AG04450 (cell line): ENCODE measurements around the gene CFAP97D2. TPM values are rescaled to one million over a fixed set of nuclear protein-coding genes. Genes with fewer than 3 reads are reported as not detected.
A peak's percentile ranks its signal among the peaks of the same experiment; 100 is the strongest.

Source experiments
- CTCF ChIA-PET: fragments of 300-600, 350-600 bp; formaldehyde crosslinking; extraction: SDS; loops from one replicate; lab custom pipeline; 2022; ENCODE audit warnings: antibody characterized with exemption, inconsistent platforms; lab: Charles Lee
- POLR2A ChIA-PET: fragments of 350-600 bp; formaldehyde crosslinking; extraction: SDS; loops from one replicate; lab custom pipeline; 2021; ENCODE audit warnings: antibody characterized with exemption, inconsistent platforms; lab: Yijun Ruan, JAX
- DNase-seq: peaks from one replicate; pipeline ENCODE4 v3.0.0-alpha.2; 2011; ENCODE audit warnings: low read depth, low spot score
- H3K27ac ChIP-seq: one replicate; pipeline ENCODE4 v1.5.1; 2012; ENCODE audit warnings: low read depth, low read length, control low read depth
- H3K27me3 ChIP-seq: one replicate; pipeline ENCODE4 v1.6.0; 2012; ENCODE audit warnings: low read length; ENCODE audit not compliant: control insufficient read depth, insufficient read depth
- H3K4me3 ChIP-seq: 2 replicates; pipeline ENCODE4 v1.5.1; 2011; ENCODE audit warnings: mild to moderate bottlenecking, low read depth, low read length, control low read depth
- H3K9me3 ChIP-seq: 2 replicates; pipeline ENCODE4 v1.5.1; 2012; ENCODE audit warnings: low read length; ENCODE audit not compliant: control insufficient read depth, insufficient read depth
- polyA plus RNA-seq: library from polyadenylated mRNA; depleted of rRNA; stranded (reverse); fragments of >200 nt; gene quantifications from 2 replicates; pipeline ENCODE4 v1.2.3, GENCODE V29; 2011
- TF ChIP-seq, protein P1 (sequence below): IDR thresholded peaks from 2 replicates; pipeline ENCODE4 v1.5.1; 2011; ENCODE audit warnings: low read depth, low read length, control low read depth, inconsistent platforms

Gene CFAP97D2
- polyA plus RNA-seq, 1 experiment = not detected

DNA sequence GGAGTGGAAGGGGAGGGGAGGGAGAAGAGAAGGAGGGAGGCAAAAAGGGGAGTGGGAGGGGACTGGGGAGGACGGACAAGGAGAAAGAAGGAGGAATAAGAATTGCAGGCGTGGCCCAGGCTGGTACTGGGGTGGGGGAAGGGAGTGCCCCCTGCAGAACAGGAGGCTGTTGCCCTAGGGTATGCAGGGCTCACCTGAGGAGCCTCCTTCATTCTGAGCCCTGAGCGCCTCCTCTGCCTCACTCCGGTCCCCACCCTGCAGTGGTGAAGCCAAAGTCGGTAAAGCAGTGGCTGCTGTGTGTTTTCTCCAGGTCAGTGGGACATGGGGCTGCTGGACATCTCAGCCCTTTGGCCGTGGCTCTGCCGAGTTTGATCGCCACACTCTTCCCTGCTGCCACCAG, 46.6 kb downstream of the CFAP97D2 start:
- Histone ChIP-seq H3K4me3 (no peak overlapping the region), H3K27ac (no peak overlapping the region), H3K9me3 (no peaks in the 10 kb centered on the region), H3K27me3 (peaks cover 3% of the 10 kb centered on the region)
- TF ChIP-seq, protein P1, sequence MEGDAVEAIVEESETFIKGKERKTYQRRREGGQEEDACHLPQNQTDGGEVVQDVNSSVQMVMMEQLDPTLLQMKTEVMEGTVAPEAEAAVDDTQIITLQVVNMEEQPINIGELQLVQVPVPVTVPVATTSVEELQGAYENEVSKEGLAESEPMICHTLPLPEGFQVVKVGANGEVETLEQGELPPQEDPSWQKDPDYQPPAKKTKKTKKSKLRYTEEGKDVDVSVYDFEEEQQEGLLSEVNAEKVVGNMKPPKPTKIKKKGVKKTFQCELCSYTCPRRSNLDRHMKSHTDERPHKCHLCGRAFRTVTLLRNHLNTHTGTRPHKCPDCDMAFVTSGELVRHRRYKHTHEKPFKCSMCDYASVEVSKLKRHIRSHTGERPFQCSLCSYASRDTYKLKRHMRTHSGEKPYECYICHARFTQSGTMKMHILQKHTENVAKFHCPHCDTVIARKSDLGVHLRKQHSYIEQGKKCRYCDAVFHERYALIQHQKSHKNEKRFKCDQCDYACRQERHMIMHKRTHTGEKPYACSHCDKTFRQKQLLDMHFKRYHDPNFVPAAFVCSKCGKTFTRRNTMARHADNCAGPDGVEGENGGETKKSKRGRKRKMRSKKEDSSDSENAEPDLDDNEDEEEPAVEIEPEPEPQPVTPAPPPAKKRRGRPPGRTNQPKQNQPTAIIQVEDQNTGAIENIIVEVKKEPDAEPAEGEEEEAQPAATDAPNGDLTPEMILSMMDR = no peak
- no peak for DNase-seq
- ChIA-PET CTCF (interaction anchor here (0.6 kb wide), 1 partner anchor 200 kb away, joined by 3 read pairs; no protein-coding TSS in a partner anchor), POLR2A (no interaction called here)

DNA sequence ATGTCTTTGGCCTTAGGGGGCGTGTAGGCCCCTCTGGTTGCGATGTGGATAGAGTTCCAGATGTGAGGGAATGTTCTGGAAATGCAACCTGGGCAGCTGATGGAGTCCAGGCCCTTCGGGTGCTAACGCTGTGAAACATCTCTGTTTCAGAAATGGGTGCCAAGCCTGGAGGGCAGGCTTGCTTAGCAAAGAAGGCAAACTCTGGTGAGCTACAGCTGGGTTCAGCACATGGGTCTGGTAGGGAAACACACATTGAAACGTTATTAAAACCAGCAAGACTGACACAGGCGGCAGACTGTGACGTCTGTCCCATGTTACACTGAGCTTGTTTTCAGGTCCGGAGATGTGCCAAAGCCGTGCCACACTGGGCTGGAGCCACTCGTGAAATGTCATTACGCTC, 47.0 kb downstream of the CFAP97D2 start:
- CTCF ChIA-PET = interaction anchor here (0.6 kb wide), 1 partner anchor 201 kb away, joined by 3 read pairs; no protein-coding TSS in a partner anchor
- Histone ChIP-seq H3K9me3 (no peaks in the 10 kb centered on the region), H3K27ac (no peak overlapping the region)

DNA sequence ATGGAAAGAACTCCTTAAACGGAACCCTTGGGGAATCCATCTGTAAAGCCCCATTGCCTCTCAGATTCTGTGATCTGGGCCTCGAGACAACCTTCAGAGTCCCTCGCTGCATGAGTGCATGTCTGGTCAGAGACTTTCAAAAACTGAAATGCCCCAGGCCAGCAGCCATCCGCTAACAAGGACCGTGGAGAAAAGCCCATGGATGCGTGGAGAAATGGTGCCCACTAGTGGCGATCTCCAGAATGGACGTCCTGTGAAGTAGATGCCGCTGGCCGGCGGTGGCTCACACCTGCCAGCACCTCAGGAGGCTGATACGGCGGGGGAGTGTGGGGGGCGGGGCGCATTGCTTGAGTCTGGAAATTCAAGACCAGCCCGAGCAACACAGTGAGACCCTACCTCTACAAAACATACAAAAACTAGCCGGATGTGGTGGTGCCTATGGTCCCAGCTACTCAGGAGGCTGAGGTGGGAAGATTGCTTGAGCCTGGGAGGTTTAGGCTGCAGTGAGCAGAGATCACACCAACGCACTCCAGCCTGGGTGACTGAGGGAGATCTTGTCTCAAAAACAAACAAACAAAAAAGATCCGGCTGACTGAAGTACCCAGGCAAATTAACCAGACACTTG, 47.8 kb downstream of the CFAP97D2 start:
- ChIA-PET POLR2A (no interaction called here), CTCF (no interaction called here)
- H3K4me3 ChIP-seq = no peak overlapping the region
- H3K9me3 ChIP-seq = no peaks in the 10 kb centered on the region
- H3K27ac ChIP-seq = no peak overlapping the region
- DNase-seq = peak; percentile 61
- peaks cover 3% of the 10 kb centered on the region for H3K27me3 ChIP-seq
- TF ChIP-seq, protein P1 = peak; percentile 97

More for the DNA sequence above, 47.0 kb downstream of the CFAP97D2 start:
- DNase-seq = no peak
- H3K4me3 ChIP-seq = no peak overlapping the region
- TF ChIP-seq, protein P1 = no peak
- H3K27me3 ChIP-seq = peaks cover 3% of the 10 kb centered on the region
- POLR2A ChIA-PET = no interaction called here

DNA sequence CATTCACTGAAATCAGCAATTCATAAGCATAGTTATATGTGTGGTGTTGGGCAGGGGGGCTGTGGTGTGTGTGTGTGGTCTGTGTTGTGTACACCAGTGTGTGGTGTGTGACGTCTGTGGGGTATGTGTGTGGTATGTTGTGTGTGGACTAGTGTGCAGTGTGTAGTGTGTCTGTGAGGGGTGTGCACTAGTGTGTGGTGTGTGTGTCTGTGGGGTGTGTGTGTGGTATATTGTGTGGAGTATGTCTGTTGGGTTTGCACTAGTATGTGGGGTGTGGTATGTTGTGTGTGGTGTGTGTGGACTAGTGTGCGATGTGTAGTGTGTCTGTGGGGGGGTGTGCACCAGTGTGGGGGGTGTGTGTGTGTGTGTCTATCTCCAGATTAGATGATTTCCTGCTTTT, 48.5 kb downstream of the CFAP97D2 start:
- Histone ChIP-seq H3K27me3 (peaks cover 3% of the 10 kb centered on the region), H3K27ac (no peak overlapping the region), H3K4me3 (no peak overlapping the region), H3K9me3 (no peaks in the 10 kb centered on the region)
- POLR2A ChIA-PET = no interaction called here
- CTCF ChIA-PET = no interaction called here
- TF ChIP-seq, protein P1 = no peak
- DNase-seq = no peak

DNA sequence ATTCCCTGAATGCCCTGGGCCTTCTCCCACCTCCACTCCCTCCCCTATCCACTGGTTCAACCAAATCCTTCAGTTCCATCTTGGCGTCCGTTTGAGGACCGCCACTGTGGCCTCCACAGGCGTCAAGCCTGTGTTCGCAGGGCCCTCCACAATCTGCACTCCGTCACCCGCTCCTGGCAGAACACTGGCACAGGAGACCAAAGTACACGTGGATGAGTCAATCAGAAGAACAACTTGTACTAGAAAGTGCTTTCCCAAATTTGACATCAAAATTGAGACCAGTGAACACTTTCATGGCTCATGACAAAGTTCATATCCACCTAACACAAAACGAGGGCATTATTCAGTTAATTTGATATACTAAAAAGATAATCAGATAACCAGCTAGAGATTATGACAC, 49.1 kb downstream of the CFAP97D2 start:
- H3K9me3 ChIP-seq = no peaks in the 10 kb centered on the region
- TF ChIP-seq, protein P1 = no peak
- H3K27ac ChIP-seq = no peak overlapping the region
- no peak for DNase-seq
- CTCF ChIA-PET = interaction anchor here (0.6 kb wide), 1 partner anchor 8 kb away, joined by 3 read pairs; no protein-coding TSS in a partner anchor
- POLR2A ChIA-PET = no interaction called here
- peaks cover 3% of the 10 kb centered on the region for H3K27me3 ChIP-seq
- no peak overlapping the region for H3K4me3 ChIP-seq
